ENCODE results near the gene PRX.

PRX gene, protein sequence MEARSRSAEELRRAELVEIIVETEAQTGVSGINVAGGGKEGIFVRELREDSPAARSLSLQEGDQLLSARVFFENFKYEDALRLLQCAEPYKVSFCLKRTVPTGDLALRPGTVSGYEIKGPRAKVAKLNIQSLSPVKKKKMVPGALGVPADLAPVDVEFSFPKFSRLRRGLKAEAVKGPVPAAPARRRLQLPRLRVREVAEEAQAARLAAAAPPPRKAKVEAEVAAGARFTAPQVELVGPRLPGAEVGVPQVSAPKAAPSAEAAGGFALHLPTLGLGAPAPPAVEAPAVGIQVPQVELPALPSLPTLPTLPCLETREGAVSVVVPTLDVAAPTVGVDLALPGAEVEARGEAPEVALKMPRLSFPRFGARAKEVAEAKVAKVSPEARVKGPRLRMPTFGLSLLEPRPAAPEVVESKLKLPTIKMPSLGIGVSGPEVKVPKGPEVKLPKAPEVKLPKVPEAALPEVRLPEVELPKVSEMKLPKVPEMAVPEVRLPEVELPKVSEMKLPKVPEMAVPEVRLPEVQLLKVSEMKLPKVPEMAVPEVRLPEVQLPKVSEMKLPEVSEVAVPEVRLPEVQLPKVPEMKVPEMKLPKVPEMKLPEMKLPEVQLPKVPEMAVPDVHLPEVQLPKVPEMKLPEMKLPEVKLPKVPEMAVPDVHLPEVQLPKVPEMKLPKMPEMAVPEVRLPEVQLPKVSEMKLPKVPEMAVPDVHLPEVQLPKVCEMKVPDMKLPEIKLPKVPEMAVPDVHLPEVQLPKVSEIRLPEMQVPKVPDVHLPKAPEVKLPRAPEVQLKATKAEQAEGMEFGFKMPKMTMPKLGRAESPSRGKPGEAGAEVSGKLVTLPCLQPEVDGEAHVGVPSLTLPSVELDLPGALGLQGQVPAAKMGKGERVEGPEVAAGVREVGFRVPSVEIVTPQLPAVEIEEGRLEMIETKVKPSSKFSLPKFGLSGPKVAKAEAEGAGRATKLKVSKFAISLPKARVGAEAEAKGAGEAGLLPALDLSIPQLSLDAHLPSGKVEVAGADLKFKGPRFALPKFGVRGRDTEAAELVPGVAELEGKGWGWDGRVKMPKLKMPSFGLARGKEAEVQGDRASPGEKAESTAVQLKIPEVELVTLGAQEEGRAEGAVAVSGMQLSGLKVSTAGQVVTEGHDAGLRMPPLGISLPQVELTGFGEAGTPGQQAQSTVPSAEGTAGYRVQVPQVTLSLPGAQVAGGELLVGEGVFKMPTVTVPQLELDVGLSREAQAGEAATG (N-terminal part only)

DNA sequence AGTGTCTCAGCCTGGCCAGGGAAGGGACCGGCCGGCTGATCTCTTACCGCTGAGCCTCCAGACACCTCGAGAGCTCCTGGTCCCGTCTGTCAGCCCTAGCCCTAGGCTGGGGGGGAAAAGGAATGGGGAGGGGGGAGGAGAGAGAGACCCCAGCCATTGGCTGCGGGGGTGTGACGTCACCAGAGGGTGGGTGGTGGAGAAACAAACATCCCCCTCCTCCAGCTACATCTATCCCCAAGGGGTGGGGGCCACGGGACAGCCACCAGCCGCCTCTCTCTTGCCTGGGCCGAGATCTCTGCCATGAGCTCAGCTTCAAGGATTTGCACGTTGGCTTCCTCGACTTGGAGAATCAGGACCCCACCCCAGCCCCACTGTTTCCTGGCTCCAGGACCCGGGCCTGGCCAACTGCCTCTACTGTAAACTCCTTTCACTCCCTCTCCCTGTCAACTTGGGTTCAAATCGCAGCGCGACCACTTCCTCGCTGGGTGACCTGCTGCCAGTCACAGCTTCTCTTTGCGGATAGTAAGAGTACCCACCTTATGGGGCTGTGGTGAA is at the start of gene PRX:
Gene PRX (minus strand): TSS at position 88 of the 555 bp plus-strand sequence. CDS start 5,446 bp downstream, outside the sequence.
- DNase-seq (ENCODE audit: low read depth), result no peak
- H3K4me3 ChIP-seq (ENCODE audit: control insufficient read depth, low read depth, low read length), result no peak within 1 kb of the TSS
- TF ChIP-seq, protein P1, sequence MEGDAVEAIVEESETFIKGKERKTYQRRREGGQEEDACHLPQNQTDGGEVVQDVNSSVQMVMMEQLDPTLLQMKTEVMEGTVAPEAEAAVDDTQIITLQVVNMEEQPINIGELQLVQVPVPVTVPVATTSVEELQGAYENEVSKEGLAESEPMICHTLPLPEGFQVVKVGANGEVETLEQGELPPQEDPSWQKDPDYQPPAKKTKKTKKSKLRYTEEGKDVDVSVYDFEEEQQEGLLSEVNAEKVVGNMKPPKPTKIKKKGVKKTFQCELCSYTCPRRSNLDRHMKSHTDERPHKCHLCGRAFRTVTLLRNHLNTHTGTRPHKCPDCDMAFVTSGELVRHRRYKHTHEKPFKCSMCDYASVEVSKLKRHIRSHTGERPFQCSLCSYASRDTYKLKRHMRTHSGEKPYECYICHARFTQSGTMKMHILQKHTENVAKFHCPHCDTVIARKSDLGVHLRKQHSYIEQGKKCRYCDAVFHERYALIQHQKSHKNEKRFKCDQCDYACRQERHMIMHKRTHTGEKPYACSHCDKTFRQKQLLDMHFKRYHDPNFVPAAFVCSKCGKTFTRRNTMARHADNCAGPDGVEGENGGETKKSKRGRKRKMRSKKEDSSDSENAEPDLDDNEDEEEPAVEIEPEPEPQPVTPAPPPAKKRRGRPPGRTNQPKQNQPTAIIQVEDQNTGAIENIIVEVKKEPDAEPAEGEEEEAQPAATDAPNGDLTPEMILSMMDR (conservative IDR thresholded peaks at IDR 0.05; ENCODE audit: control insufficient read depth, insufficient read depth, low read depth, low read length), result no peak

DNA sequence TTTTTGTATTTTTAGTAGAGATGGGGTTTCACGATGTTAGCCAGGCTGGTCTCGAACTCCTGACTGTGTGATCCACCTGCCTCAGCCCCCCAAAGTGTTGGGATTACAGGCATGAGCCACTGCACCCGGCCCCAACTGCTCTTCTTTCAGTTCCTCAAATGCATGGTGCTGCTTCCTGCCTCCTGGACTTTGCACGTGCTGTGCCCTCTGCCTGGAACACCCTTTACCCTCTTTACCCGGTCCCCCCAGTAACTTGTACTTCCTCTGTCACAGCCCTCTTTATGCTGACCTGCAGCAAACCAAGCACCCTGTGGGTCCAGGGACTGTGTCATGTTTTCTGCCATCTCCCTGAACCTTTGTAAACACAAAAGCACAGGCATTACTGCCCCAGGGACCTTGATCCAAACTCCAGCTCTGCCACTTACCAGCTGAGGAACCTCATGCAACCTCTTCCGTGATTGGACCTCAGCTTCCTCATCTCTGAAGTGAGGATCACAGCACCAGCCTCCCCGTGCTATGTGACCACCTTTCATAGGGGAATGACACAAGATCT is 48.6 kb upstream of the PRX start:
- no peak for DNase-seq (ENCODE audit: low read depth)
- TF ChIP-seq, protein P1 (conservative IDR thresholded peaks at IDR 0.05; ENCODE audit: control insufficient read depth, insufficient read depth, low read depth, low read length), result no peak
- no peak overlapping the region for H3K4me3 ChIP-seq (ENCODE audit: control insufficient read depth, low read depth, low read length)

DNA sequence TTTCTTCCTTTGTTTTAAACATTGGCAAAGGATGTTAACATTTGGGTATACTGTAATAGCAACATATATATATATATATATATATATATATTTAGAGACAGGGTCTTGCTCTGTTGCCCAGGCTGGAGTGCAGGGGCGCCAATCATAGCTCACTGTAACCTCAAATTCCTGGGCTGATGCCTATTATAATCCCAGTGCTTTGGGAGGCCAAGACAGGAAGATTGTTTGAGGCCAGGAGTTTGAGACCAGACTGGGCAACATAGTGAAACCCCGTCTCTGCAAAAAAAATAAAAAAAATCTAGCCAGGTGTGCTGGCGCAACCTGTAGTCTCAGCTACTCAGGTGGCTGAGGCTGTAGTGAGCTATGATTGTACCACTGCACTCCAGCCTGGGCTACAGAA is 47.0 kb upstream of the PRX start:
- no peak overlapping the region for H3K4me3 ChIP-seq (ENCODE audit: control insufficient read depth, low read depth, low read length)
- no peak for DNase-seq (ENCODE audit: low read depth)
- TF ChIP-seq, protein P1 (conservative IDR thresholded peaks at IDR 0.05; ENCODE audit: control insufficient read depth, insufficient read depth, low read depth, low read length), result no peak

DNA sequence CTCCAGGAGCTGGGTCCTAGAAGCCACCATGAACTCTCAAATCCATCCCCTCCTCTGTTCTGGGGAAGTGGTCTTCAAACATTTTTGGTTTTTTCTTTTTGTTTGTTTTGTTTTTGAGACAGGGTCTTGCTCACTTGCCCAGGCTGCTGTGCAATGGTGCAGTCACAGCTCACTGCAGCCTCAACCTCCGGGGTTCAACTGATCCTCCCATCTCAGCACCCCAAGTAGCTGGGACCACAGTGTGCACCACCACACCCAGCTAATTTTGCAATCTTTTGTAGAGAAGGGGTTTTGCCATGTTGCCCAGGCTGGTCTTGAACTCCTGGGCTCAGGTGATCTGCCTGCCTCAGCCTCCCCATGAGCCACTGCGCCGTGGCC is 45.4 kb upstream of the PRX start:
- TF ChIP-seq, protein P1 (conservative IDR thresholded peaks at IDR 0.05; ENCODE audit: control insufficient read depth, insufficient read depth, low read depth, low read length), result no peak
- H3K4me3 ChIP-seq (ENCODE audit: control insufficient read depth, low read depth, low read length), result no peak overlapping the region
- no peak for DNase-seq (ENCODE audit: low read depth)

DNA sequence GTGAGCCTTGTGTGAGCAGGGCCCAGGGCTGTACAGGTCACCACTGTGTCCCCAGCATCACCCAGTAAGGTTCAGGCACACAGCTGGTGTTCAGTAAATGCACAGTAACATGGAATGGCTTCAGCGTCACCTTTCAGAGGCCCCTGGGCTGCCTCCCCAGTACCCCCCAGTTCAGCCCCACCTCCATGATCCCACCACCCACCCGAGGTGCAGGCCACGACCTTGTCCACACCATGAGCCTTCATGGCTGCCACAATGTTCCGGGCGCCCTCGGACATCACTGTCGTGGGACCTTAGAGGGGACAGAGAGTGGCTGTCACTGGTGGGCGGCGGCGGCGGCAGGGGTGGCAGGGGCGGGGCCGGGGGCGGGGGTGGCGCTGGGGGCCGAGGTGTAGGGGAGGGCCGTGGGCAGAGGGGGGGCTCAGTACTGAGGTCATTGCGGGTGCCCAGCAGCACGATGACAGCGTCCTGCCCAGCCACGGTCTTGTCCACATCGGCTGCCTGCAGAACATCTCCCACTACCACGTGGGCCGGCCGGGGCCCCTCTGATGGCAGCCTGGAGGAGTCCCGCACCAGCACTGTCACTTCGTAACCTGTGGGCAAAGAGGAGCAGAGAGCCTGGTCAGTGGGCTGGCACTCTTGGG is 44.9 kb upstream of the PRX start:
- TF ChIP-seq, protein P1 (conservative IDR thresholded peaks at IDR 0.05; ENCODE audit: control insufficient read depth, insufficient read depth, low read depth, low read length), result no peak
- no peak for DNase-seq (ENCODE audit: low read depth)
- H3K4me3 ChIP-seq (ENCODE audit: control insufficient read depth, low read depth, low read length), result no peak overlapping the region

Measured in fibroblast of mammary gland (primary cell).